SK-N-MC (cell line): Measurements from ENCODE around the gene NFIX.

ENCODE experiments used
- EZH2 ChIP-seq: fragments of 200-600 bp; sonication (generic); IDR thresholded peaks from one replicate; pipeline ENCODE4 v1.6.1; 2017; ENCODE audit warnings: antibody characterized with exemption
- POLR2AphosphoS5 ChIP-seq: IDR thresholded peaks from 2 replicates; pipeline ENCODE4 v1.6.1; 2012; ENCODE audit warnings: mild to moderate bottlenecking, low read depth, low read length, borderline replicate concordance

GRCh38 chr19:12975221-12975741, 20.0 kb upstream of the NFIX start:
- TF ChIP-seq EZH2 (no peak), POLR2AphosphoS5 (no peak)
